ENCODE measurements around the gene R3HDM1. TPM values are rescaled to one million over a fixed set of nuclear protein-coding genes. Genes with fewer than 3 reads are reported as not detected.
"Not testable (repeated sequence)": the region's sequence is repeated elsewhere in the genome, so short reads cannot be mapped to it uniquely, and the experiment has no call there.

Gene R3HDM1
- total RNA-seq, 2 experiments from 2014 or later = 47.5 to 57.3 TPM

GRCh38 chr2:135667045-135667444 lies 135.8 kb downstream of the R3HDM1 start:
- H3K4me1 Mint-ChIP-seq = peaks cover 24% of the 10 kb centered on the region
- H3K36me3 Mint-ChIP-seq = peaks cover 36% of the 10 kb centered on the region
- no peak overlapping the region for H3K27ac Mint-ChIP-seq
- CTCF ChIA-PET = no interaction called here
- no peak for DNase-seq
- no peak overlapping the region for H3K4me3 Mint-ChIP-seq
- H3K9me3 Mint-ChIP-seq (ENCODE audit: low read depth) = peaks cover 2% of the 10 kb centered on the region
- no peaks in the 10 kb centered on the region for H3K27me3 Mint-ChIP-seq
- no peak for ATAC-seq

- H3K36me3 Mint-ChIP-seq = peaks cover 25% of the 10 kb centered on the region
- no peak overlapping the region for H3K4me3 Mint-ChIP-seq
- peaks cover 4% of the 10 kb centered on the region for H3K4me1 Mint-ChIP-seq
- DNase-seq (no peak), ATAC-seq (no peak)
- H3K27me3 Mint-ChIP-seq = no peaks in the 10 kb centered on the region
- CTCF ChIA-PET = interaction anchor here (1.5 kb wide), 1 partner anchor 35 kb away, joined by 3 read pairs; no protein-coding TSS in a partner anchor
- H3K27ac Mint-ChIP-seq = no peak overlapping the region
- peaks cover 2% of the 10 kb centered on the region for H3K9me3 Mint-ChIP-seq (ENCODE audit: low read depth)
Measured at GRCh38 chr2:135674453-135674852, 143.2 kb downstream of the R3HDM1 start.

DNA sequence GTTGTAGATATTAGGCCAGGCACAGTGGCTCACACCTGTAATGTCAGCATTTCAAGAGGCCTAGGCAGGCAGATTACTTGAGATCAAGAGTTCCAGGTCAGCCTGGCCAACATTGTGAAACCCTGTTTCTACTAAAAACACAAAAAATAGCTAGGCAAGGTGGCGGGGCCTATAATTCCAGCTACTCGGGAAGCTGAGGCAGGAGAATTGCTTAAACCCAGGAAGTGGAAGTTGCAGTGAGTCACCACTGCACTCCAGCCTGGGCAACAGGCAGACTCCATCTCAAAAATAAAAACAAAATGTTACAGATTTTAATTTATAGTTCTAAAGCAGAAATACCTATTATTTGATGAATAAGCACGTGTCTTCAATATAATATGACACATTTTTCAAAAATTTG lies 144.7 kb downstream of the R3HDM1 start:
- no peak overlapping the region for H3K4me3 Mint-ChIP-seq
- peaks cover under 1% of the 10 kb centered on the region for H3K9me3 Mint-ChIP-seq (ENCODE audit: low read depth)
- no peaks in the 10 kb centered on the region for H3K27me3 Mint-ChIP-seq
- ATAC-seq (no peak), DNase-seq (no peak)
- H3K36me3 Mint-ChIP-seq = peaks cover 36% of the 10 kb centered on the region
- H3K4me1 Mint-ChIP-seq = peaks cover 4% of the 10 kb centered on the region
- CTCF ChIA-PET = interaction anchor here (1.2 kb wide), 1 partner anchor 34 kb away, joined by 5 read pairs; no protein-coding TSS in a partner anchor
- no peak overlapping the region for H3K27ac Mint-ChIP-seq

DNA sequence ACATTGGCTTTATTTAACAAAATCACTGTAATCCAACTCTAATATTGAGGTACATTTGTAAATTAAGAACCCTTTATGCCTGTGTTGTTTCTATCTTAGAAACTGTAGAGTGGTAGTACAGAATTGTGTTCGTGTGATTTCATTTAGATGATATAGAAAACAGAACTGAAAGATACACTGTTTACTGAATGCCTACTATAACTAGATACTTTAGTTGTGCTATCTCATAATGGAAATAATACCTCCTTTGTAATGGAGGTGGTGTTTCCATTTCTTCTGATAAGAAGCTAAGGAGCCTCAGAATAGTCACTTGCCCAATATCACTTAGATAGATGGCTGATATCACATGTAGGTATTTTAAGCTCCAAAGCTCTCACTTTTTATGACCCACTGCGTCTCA lies 147.8 kb downstream of the R3HDM1 start:
- H3K4me1 Mint-ChIP-seq = peaks cover 4% of the 10 kb centered on the region
- peaks cover 33% of the 10 kb centered on the region for H3K36me3 Mint-ChIP-seq
- no peak for ATAC-seq
- CTCF ChIA-PET = no interaction called here
- H3K27me3 Mint-ChIP-seq = no peaks in the 10 kb centered on the region
- no peak overlapping the region for H3K27ac Mint-ChIP-seq
- H3K9me3 Mint-ChIP-seq (ENCODE audit: low read depth) = no peaks in the 10 kb centered on the region
- no peak for DNase-seq
- no peak overlapping the region for H3K4me3 Mint-ChIP-seq

DNA sequence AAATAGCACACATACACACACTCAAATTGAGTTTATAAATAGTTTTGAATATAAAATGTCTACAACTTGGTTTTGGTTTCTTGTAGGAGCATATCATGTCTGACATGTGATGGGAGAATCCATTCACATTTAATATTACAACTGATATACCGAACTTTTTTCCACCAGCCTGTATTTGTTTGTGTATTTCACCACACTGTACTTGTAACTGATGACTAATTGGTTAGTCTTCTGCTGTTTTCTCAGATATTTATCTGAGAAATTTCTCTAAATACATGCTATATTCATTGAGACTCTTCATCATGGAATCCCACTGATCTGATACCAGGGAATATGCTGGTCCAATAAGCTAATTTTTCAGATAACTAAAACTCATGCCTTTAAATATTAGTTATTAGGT lies 154.1 kb downstream of the R3HDM1 start:
- ATAC-seq = no peak
- Mint-ChIP-seq H3K27me3 (no peaks in the 10 kb centered on the region), H3K36me3 (peaks cover 36% of the 10 kb centered on the region)

DNA sequence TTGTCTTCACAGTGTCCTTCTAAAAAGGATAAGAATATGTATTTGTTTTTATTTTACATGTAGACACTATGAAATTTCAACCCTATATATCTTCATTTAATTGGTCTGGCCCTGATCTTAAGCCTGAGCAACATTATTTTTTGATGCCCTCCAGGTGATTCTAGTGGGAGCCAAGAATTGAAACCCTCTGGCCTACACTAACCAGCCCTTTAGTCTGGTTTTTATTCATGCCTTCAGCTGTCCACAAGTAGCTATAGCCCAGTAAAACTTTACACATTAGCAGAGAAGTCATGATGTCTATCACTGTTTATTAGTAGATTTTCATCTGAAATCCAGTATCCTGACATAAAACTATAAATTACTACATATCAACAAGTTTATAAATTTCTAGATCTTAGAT lies 157.7 kb downstream of the R3HDM1 start:
- DNase-seq (no peak), ATAC-seq (peak; percentile 33)
- Mint-ChIP-seq H3K9me3 (ENCODE audit: low read depth) (no peaks in the 10 kb centered on the region), H3K36me3 (peaks cover 29% of the 10 kb centered on the region), H3K27ac (no peak overlapping the region), H3K27me3 (no peaks in the 10 kb centered on the region), H3K4me3 (no peak overlapping the region), H3K4me1 (peaks cover 25% of the 10 kb centered on the region)
- CTCF ChIA-PET = interaction anchor here (0.5 to 1.3 kb wide), 3 partner anchors 21 to 187 kb away, joined by 3 to 4 read pairs (median 3); partner anchors contain the start of gene MCM6

More for the DNA sequence above, 154.1 kb downstream of the R3HDM1 start:
- Mint-ChIP-seq H3K27ac (no peak overlapping the region), H3K9me3 (ENCODE audit: low read depth) (no peaks in the 10 kb centered on the region), H3K4me1 (peaks cover 18% of the 10 kb centered on the region), H3K4me3 (no peak overlapping the region)
- no peak for DNase-seq
- CTCF ChIA-PET = interaction anchor here (1.5 kb wide), 1 partner anchor 24 kb away, joined by 4 read pairs; no protein-coding TSS in a partner anchor

DNA sequence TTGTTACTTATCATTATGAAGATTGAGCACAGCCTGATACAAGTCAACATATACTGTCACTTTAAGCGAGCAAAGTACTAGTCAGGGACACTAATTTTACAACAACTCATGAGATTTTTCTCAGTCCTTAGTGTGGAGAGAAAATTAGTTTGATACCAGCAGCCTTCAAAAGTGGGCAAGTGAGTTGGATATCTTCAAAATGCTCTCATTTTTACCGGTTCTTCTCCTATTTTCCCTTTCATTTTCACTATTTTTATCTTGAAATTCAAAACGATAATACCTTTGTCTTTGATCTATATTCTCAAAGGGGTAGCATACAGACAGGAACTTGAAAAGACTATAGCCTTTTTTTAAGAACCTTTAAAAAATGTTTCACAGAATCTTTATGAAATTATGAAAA lies 158.4 kb downstream of the R3HDM1 start:
- Mint-ChIP-seq H3K27me3 (no peaks in the 10 kb centered on the region), H3K9me3 (ENCODE audit: low read depth) (no peaks in the 10 kb centered on the region), H3K4me3 (peak overlapping the region; percentile 45), H3K27ac (peak overlapping the region; percentile 69), H3K4me1 (peaks cover 25% of the 10 kb centered on the region), H3K36me3 (peaks cover 33% of the 10 kb centered on the region)
- DNase-seq (no peak), ATAC-seq (peak; percentile 60)
- CTCF ChIA-PET = interaction anchor here (0.5 to 1.3 kb wide), 5 partner anchors 19 to 216 kb away, joined by 3 to 4 read pairs (median 3); no protein-coding TSS in a partner anchor

DNA sequence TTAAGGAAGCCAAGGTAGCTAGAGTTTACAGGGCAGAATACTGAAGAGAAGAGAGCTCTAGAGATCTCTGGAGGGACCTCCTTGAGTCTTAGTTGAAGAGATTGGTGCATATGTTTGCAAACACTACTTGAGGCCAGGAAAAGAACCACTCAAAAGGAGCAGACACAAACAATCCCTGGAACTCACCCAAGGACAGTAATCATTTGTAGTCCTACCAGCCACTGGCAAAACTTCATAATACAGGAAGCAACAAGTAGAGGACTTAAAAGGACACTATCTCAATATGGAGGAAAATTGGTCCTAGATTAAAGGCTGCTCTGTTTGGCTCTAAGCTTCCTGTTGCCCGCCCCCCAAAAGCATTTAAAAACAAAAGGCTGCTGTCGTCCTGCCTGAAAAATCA lies 163.4 kb downstream of the R3HDM1 start:
- H3K4me3 Mint-ChIP-seq = no peak overlapping the region
- H3K27me3 Mint-ChIP-seq = no peaks in the 10 kb centered on the region
- DNase-seq = no peak
- H3K27ac Mint-ChIP-seq = no peak overlapping the region
- CTCF ChIA-PET = interaction anchor here (1.0 to 1.6 kb wide), 3 partner anchors 13 to 15 kb away, joined by 3 read pairs; no protein-coding TSS in a partner anchor
- H3K4me1 Mint-ChIP-seq = peaks cover 9% of the 10 kb centered on the region
- peaks cover 21% of the 10 kb centered on the region for H3K36me3 Mint-ChIP-seq
- ATAC-seq = no peak
- H3K9me3 Mint-ChIP-seq (ENCODE audit: low read depth) = no peaks in the 10 kb centered on the region

- CTCF ChIA-PET = interaction anchor here (1.1 kb wide), 1 partner anchor 11 kb away, joined by 3 read pairs; no protein-coding TSS in a partner anchor
- peaks cover 18% of the 10 kb centered on the region for H3K36me3 Mint-ChIP-seq
Measured at GRCh38 chr2:135698838-135699237, 167.6 kb downstream of the R3HDM1 start.

GRCh38 chr2:135701442-135701841 lies 170.2 kb downstream of the R3HDM1 start:
- ATAC-seq = no peak
- H3K4me3 Mint-ChIP-seq = no peak overlapping the region
- no peak overlapping the region for H3K27ac Mint-ChIP-seq
- H3K36me3 Mint-ChIP-seq = peaks cover 2% of the 10 kb centered on the region
- H3K27me3 Mint-ChIP-seq = no peaks in the 10 kb centered on the region
- CTCF ChIA-PET = interaction anchor here (0.9 kb wide), 1 partner anchor 8 kb away, joined by 3 read pairs; no protein-coding TSS in a partner anchor
- peaks cover 2% of the 10 kb centered on the region for H3K4me1 Mint-ChIP-seq
- H3K9me3 Mint-ChIP-seq (ENCODE audit: low read depth) = no peaks in the 10 kb centered on the region
- DNase-seq = no peak

More at GRCh38 chr2:135698838-135699237, 167.6 kb downstream of the R3HDM1 start:
- Mint-ChIP-seq H3K27me3 (no peaks in the 10 kb centered on the region), H3K4me3 (no peak overlapping the region), H3K9me3 (ENCODE audit: low read depth) (no peaks in the 10 kb centered on the region), H3K4me1 (peaks cover 2% of the 10 kb centered on the region), H3K27ac (no peak overlapping the region)
- DNase-seq (no peak), ATAC-seq (no peak)

- Mint-ChIP-seq H3K27ac (no peak overlapping the region), H3K9me3 (ENCODE audit: low read depth) (no peaks in the 10 kb centered on the region), H3K4me3 (no peak overlapping the region), H3K4me1 (peaks cover 2% of the 10 kb centered on the region), H3K27me3 (no peaks in the 10 kb centered on the region), H3K36me3 (peaks cover 2% of the 10 kb centered on the region)
- no peak for ATAC-seq
- no peak for DNase-seq
- CTCF ChIA-PET = interaction anchor here (0.8 to 1.6 kb wide), 4 partner anchors 13 to 698 kb away, joined by 3 to 4 read pairs (median 3); no protein-coding TSS in a partner anchor
Measured at GRCh38 chr2:135703300-135703699, 172.0 kb downstream of the R3HDM1 start.

GRCh38 chr2:135704075-135704474 lies 172.8 kb downstream of the R3HDM1 start:
- not testable (repeated sequence) for ATAC-seq; H3K27ac Mint-ChIP-seq; DNase-seq; H3K36me3 Mint-ChIP-seq; H3K27me3 Mint-ChIP-seq; H3K4me1 Mint-ChIP-seq; H3K4me3 Mint-ChIP-seq; H3K9me3 Mint-ChIP-seq (ENCODE audit: low read depth)
- CTCF ChIA-PET = interaction anchor here (1.0 to 1.6 kb wide), 2 partner anchors 28 to 699 kb away, joined by 3 to 4 read pairs; no protein-coding TSS in a partner anchor

GRCh38 chr2:135708159-135708558 lies 176.9 kb downstream of the R3HDM1 start:
- Mint-ChIP-seq H3K4me1 (peaks cover 2% of the 10 kb centered on the region), H3K36me3 (peaks cover 4% of the 10 kb centered on the region), H3K9me3 (ENCODE audit: low read depth) (no peaks in the 10 kb centered on the region), H3K27ac (no peak overlapping the region), H3K4me3 (no peak overlapping the region), H3K27me3 (no peaks in the 10 kb centered on the region)
- CTCF ChIA-PET = interaction anchor here (1.0 to 4.8 kb wide), 6 partner anchors 10 to 720 kb away, joined by 3 to 71 read pairs (median 8); no protein-coding TSS in a partner anchor
- DNase-seq = no peak
- ATAC-seq = no peak

GRCh38 chr2:135709992-135710391 lies 178.7 kb downstream of the R3HDM1 start:
- peak; percentile 57 for ATAC-seq
- H3K4me3 Mint-ChIP-seq = no peak overlapping the region

More at GRCh38 chr2:135709992-135710391, 178.7 kb downstream of the R3HDM1 start:
- CTCF ChIA-PET = interaction anchor here (0.7 to 4.8 kb wide), 38 partner anchors 9 to 759 kb away, joined by 3 to 71 read pairs (median 3); partner anchors contain the start of genes MAP3K19, R3HDM1, UBXN4 and ZRANB3
- Mint-ChIP-seq H3K9me3 (ENCODE audit: low read depth) (no peaks in the 10 kb centered on the region), H3K27ac (no peak overlapping the region), H3K27me3 (no peaks in the 10 kb centered on the region), H3K36me3 (peaks cover 10% of the 10 kb centered on the region), H3K4me1 (peaks cover 2% of the 10 kb centered on the region)
- DNase-seq = peak; percentile 75
